GF-D8 (cell line): Measurements from ENCODE around the gene TRNAU1AP.
"Not testable (repeated sequence)": the region's sequence is repeated elsewhere in the genome, so short reads cannot be mapped to it uniquely, and the experiment has no call there.

Experiments
- DNase-seq: peaks from one replicate; lab custom pipeline; 2025; lab: John Stamatoyannopoulos, UW

The TRNAU1AP gene

DNA sequence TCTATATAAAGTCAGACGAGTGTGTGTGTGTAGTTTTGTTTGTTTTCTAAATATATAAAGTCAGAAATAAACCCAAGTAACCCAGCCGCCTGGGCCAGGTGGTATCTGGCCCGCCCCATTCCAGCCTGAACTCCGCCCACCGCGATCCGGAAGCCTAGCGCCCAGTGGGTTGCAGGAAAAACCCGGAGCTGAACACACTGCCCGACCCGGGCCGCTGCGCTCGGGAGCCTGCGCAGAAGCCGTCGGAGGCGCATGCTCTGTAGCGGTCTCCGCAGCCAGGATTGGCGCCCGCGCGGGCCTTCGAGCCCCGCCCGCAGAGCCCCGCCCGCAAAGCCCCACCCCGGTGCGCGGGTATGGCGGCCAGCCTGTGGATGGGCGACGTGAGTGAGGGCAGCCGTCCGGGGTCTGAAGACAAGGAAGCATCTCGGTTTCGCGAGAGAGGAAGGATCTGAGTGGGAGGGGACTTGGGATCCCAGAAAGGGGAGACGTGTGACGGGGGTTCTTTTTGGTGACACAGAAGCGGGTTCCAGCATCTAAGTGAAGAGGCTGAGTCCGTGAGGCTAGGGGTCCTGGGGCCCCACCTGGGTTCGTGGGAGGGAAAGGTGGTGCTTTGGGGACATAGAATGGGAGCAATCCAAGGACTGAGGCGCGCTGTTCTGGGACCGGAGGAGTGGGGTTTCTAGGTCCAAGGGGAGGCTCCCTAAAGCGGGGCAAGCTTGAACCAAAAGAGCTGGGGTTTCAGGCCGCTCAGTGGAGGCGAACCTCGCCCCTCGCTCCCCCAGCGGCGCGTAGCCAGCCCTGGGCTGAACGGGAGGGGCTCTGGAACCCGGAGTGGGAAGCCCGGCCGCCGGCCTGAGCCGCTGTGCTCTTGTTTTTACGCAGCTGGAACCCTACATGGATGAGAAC, at the start of gene TRNAU1AP:
TRNAU1AP (plus strand) TSS at position 328 of the 906 bp plus-strand sequence; CDS start at position 354, 26 bp downstream.
- peak; percentile 88 for DNase-seq

DNA sequence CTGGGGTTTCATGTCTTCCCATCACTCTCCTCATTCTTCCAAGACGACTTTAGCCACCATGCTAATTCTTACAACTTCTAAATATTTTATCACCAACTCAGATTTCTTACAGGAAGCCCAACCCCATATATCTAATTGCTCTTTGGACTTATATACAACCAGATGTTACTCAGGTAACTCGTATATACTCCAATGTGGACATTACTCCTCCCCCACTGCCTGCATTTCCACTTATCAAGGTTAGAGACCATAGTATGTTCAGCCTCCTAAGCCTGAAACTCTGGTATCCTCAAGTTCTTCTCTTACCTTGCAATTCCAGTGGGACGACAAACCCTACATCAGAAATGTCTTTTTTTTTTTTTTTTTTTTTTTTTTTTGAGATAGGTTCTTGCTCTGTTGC, 49.8 kb upstream of the TRNAU1AP start:
- DNase-seq = no peak

DNA sequence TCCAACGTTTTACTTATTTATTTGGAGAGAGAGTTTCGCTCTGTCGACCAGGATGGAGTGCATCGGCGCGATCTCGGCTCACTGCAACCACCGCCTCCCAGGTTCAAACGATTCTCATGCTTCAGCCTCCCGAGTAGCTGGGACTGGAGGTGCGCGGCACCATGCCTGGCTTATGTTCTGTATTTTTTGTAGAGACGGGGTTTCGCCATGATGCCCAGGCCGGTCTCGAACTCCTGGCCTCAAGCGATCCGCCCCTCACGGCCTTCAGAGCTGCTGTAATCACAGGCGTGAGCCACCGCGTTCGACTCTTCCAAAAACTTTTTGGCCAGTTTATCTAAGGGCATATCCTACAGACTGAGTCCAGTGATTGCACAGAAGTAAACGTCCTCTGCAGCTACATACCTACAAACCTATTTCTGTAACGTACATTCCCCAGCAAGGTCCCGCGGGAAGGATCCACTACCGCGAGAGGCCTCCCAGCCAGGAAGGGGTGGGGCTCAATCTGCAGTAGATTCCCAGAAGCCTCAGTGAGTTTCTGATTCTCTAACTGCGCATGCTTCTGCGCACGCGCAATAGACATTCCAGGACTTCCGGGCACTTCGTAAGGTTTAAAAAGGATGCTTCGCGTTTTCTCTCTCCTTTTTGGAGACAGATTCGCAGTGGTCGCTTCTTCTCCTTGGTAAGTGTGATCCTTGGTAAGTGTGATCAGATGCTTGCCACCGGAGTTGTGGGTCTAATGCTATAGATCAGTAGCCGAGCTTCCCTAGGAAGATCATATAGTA, 47.3 kb upstream of the TRNAU1AP start, which contains the start of gene RCC1:
RCC1 (plus strand) TSS at position 638 of the 782 bp plus-strand sequence. CDS start 23,824 bp downstream, outside the sequence.
- DNase-seq = peak; percentile 94

DNA sequence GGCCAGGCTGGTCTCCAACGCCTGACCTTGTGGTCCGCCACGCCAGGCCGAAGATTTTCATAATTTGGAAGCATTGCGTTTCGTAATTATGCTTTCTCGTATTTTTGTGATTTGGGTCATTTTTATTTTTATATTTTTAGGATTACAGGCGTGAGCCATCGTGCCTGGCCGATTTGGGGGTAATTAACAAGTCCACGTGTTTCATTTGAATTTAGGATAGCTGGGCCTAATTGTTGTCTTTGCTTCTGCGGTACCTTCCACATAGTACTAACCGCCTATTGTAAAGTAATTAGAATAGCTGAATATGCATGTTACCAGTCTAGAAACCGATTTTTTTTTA, 46.0 kb upstream of the TRNAU1AP start:
- no peak for DNase-seq

DNA sequence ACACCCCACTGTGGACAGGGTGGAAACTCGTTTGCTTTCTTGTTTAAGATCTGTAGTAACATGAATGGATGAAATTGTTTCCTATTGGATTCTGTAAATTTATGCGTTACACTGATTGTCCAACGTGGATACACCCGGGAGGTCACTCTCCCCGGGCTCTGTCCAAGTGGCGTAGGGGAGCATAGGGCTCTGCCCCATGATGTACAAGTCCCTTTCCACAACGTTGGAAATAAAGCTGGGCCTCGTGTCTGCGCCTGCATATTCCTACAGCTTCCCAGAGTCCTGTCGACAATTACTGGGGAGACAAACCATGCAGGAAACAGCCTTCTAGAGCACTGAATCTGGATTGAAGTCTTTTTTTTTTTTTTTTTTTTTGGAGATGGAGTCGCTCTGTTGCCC, 45.6 kb upstream of the TRNAU1AP start:
- DNase-seq = no peak

DNA sequence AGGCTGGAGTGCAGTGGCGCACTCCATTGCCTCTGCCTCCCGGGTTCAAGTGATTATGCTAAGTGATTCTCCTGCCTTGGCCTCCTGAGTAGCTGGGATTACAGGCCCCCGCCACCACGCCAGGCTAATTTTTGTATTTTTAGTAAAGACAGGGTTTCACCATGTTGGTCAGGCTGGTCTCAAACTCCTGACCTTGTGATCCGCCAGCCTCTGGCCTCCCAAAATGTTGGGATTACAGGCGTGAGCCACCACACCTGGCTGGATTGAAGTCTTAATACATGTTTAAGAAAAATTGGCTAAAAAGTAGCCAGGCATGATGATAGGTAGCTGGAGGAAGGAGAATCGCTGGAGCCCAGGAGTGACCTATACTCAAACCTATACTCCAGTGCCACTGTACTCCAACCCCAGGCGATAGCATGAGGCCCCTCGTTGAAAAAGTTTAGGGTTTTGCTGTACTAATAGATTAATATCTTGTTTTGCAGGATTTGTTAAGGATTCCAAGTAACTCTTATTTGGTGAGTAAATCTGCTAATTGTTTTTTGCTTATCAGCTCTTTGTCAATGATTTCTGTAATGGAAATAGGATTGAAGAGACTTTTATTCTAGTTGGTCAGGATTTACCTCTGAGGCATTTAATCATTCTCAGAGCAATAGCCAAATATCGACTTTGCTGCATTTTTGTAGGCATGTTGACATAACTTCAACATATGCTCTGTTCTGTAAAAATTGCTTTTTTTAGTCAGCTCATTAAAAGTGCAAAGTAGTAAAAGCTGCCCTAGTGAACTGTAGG, 45.0 kb upstream of the TRNAU1AP start:
- DNase-seq = no peak

DNA sequence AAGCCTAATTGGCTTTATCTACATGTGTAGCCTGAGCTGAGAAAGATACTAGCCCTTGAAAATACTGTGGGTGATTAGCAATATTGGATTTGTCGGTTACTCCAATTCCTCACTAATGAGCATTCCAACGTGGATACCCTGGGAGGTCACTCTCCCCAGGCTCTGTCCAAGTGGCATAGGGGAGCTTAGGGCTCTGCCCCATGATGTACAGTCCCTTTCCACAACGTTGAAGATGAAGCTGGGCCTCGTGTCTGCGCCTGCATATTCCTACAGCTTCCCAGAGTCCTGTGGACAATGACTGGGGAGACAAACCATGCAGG, 44.5 kb upstream of the TRNAU1AP start:
- no peak for DNase-seq

DNA sequence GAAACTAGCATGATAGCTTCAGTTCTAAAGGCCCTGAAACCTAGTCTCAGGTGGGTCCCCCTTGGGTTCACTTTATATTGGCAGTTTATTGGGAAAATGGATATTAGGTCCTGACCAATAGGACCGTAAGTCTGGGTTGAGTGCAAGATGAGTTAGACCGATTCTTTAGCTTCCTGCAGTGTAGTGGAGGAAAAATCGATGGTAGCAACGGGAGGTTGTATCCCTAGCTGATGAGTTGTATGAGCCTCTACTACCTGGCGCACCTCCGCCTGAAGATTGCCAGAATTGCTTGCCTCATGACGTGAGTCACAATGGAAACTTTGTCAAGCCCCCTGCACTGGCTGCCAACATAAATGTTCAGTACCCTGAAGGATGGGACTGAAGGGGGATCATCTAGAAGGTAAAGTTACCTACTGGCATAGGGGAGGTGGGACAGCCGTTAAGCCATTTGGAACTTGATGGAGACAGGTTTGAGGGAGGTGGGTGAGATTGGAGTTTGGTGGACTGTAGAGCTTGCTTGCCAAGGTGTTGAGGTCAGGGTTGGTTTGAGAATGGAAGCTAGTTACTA, 43.1 kb upstream of the TRNAU1AP start:
- no peak for DNase-seq

DNA sequence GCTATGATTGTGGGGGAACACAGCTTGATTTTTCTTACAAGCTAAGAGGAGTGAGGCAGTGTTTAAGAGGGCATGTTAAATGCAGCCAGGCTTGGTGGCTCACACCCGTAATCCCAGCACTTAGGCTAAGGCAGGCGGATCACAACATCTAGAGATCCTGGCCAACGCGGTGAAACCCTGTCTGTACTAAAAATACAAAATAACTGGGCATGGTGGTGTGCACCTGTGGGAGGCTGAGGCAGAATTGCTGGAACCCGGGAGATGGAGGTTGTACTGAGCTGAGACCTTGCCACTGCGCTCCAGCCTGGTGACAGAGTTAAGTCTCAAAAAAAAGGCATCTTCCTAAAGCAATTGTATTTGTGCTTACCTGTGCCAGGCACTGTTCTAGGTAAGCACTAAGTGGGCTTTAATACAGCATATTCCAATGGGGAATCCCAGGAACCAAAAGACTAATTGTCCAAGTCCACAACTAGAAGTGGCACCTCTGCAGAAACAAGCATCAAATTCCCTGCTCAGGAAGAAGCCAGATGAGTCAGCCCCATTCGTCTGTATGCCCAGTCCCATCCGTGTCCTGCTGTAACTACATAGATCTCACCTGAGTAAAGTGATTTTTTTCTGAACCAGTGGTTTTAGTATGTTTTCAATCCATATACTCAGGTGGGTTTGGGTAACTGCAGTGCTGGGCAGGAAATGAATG, 42.5 kb upstream of the TRNAU1AP start:
- DNase-seq = peak; percentile 37

DNA sequence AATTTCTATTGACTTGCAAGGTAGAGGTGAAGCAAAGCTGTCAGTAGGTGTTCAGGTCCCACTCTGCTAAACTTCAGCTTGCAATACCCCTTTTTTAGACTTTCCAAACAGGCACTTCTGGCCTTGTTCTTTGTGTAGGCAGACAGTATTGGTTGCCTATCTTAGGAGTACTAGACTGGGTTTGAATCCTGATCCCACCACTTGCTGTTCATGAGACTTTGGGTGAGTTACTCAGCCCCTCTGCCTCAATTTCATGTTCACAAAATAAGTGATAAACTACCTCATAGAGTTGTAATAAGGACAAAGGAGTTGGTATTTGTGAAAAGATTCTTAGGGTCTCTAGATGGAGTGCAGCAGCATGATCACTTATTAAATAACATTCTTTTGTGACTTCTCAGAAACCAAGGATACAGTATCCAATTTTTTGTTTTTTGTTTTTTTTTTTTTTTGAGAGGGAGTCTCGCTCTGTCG, 41.9 kb upstream of the TRNAU1AP start:
- DNase-seq = peak; percentile 37

DNA sequence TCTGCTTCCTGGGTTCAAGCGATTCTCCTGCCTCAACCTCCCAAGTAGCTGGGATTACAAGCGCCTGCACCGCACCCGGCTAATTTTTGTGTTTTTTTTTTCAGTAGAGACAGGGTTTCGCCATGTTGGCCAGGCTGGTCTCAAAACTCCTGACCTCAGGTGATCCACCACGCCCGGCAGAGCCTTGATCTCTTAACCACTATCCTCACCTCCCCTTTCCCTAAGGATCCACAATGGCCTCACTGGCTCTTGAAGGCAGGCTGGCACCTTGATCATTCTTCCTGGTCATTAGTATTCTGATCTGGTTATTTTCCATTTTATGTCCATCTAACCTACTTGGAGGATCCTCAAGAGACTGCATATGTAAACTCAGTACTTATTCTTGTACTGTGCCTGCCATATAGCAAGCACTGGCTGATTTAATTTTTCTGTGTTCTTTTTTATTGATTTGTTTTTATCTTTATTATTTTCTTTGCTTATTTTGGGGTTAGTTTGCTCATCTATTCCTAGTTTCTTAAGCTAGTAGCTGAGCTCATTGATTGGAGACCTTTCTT, 40.8 kb upstream of the TRNAU1AP start:
- no peak for DNase-seq

DNA sequence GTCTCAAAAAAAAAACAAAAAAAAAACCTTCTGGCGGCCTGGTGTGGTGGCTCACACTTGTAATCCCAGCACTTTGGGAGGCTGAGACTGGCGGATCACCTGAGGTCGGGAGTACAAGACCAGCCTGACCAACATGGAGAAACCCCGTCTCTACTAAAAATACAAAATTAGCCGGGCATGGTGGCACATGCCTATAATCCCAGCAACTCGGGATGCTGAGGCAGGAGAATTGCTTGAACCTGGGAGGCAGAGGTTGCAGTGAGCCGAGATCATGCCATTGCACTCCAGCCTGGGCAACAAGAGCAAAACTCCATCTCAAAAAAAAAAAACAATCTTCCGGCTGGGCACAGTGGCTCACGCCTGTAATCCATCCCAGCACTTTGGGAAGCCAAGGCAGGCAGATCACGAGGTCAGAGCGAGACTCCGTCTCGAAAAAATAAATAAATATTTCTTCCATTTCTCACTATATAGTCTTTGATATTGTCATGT, 38.4 kb upstream of the TRNAU1AP start:
- DNase-seq = not testable (repeated sequence)

DNA sequence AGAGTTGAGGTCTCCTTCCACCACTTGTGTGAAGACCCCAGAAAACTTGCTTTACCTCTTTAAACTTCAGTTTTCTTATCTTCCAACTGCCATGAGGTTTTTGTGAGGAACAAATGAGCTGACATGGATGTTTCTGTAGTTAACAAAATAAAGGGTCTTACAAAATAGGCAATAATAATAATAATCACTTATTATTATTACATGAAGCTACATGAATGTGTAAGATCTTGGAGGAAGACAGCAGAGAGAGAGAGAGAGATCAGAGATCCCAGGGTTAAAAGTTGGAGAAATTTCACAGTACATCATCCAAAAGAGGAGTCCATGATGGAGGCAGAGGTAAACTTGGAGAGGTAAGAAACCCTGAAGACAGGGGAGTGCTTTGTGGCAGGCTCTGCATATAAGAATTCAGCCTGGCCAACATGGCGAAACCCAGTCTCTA, 36.3 kb upstream of the TRNAU1AP start:
- no peak for DNase-seq

DNA sequence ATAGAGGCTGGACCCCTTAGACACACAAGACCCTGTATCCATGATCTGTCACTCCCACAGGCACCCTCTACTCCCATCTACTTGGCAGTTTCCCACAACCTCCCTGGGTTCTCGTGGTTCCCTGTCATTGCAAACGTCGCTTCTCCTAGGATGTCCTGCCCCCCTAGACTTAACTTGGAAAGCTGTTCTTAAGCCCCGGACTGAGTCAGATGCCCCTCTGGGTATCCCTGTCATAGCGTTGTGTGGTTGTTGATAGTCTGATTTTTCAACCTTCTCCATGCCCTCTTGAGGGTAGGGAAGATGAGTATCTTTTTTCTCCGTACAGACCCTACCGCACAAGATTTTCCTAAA, 35.3 kb upstream of the TRNAU1AP start:
- DNase-seq = no peak

DNA sequence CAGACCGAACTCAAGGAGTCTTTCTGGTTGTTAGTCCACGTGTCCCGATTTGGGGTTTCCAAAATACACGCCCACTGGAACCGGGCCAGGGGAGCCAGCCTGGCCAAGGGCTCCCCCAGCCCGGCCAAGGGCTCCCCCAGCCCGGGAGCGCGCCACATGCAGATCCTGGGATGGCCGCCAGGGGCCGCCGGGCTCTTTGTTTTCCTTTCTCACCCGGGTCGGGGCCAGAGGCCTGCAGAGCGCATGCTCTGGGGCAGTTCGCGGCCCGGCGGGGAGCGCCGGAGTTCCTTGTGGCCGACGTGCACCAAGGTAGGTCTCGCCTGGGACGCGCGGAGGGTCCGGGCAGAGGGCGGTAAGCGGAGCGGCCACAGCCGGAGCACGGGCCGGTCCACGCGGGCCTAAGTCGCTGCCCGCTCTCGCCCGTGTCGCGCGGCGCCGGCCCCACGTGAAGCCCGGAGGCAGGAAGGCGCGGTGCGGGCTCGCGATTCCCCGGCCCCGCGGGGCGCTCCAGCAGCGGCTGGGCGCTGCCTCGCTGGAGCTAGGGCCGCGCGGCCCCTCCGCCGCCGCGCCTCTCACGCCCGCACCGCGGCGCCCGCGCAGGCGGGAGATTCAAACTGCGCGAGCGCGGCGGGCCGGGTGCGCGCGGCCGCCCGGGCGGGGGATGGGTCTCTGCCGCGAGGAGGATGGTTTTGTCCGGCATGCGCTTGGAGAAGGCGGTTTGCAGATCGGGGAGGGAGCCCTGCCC, 34.7 kb upstream of the TRNAU1AP start:
- DNase-seq = peak; percentile 63

DNA sequence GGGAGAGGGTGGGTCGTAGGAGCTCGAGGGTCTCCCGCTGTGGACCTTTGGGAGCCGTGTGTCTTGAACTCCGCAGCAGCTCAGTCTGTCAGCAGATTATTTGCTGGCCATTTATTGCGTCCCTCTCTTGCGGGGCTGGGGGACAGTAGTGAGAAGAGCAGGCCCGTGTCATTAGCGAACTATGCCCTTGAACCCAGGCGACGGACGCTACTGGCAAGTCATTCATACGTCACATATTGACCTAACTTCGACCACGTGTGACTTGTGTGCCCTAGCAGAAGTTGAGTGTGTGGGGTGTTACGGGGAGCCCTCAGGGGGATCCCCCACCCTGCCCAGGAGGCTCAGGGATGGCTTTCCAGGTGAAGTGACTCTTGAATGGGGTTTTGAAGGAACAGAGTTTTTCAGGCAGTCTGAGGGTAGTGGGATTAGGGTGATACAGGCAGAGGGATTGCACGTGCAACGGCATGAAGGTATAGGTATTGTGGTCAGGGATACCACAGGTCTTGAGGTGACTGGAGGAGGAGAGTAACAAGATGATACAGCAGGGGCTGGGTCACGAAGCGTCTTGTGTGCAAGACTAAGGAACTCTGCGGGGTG, 34.0 kb upstream of the TRNAU1AP start:
- DNase-seq = no peak

DNA sequence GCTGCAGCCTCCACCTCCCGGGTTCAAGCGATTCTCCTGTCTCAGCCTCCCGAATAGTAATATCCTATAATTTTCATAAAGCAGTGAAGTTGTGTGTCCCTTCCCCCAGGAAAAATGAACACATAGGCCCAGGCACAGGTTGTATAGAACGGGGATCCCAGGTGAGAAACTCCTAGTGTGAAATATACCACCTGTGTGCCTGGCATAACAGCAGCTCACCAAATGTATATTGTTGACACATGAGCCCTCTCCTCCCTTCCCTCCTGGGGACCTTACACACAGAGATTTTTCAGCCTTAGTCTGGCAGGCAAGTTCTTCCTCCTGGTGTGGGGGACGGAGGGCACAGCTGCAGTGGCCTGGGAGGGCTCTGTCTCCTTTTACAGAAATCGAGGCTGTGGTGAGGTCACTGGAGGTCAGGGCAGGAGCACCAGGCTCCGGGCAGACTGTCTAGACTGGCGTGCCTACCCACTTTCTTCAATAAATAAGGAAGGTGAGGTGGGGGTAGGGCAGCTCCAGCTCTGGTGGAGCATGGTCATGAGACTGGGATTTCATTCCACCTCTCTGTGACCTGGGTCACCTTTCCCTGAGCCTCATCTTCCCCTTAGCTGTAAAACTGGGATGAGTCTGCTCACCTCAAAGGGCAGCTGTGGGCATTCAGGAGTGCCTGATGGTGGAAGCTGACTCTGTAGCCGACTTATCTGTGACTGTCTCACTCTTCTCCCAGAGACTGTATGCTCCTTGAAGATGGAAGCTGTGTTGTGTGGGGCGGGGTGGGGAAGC, 32.7 kb upstream of the TRNAU1AP start:
- DNase-seq = no peak

DNA sequence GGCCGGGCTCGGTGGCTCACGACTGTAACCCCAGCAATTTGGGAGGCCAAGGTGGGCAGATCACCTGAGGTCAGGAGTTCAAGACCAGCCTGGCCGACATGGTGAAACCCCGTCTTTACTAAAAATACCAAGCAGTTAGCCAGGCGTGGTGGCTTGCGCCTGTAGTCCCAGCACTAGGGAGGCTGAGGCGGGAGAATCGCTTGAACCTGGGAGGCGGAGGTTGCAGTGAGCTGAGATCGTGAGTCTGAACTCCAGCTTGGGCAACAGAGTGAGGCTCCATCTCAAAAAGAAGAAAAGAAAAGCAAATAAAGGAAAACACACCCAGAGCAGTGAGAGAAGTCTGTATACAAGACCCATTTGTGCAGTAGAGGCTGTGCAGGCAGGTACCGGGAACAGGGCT, 32.1 kb upstream of the TRNAU1AP start:
- DNase-seq = not testable (repeated sequence)
